NCI-H2029 treated with DMSO at 0.1 percent for 48 hours (cell line): Measurements from ENCODE around the gene SPACA1.

Experiments
- DNase-seq: peaks from one replicate; lab custom pipeline; 2025; lab: John Stamatoyannopoulos, UW

Gene SPACA1

GRCh38 chr6:88105741-88106340, 58.2 kb downstream of the SPACA1 start:
- DNase-seq = no peak

GRCh38 chr6:88107241-88107640, 59.6 kb downstream of the SPACA1 start:
- DNase-seq = no peak

- no peak for DNase-seq
Measured at GRCh38 chr6:88111991-88112390, 64.3 kb downstream of the SPACA1 start.

- DNase-seq = no peak
Measured at GRCh38 chr6:88114838-88115237, 67.2 kb downstream of the SPACA1 start.

- DNase-seq = no peak
Measured at GRCh38 chr6:88115307-88115706, 67.7 kb downstream of the SPACA1 start.

GRCh38 chr6:88116276-88116675, 68.6 kb downstream of the SPACA1 start:
- no peak for DNase-seq
